GM19025 (cell line): ENCODE data around the gene NAT16.
"Not testable (repeated sequence)": the region's sequence is repeated elsewhere in the genome, so short reads cannot be mapped to it uniquely, and the experiment has no call there.

ENCODE experiments used
- ATAC-seq: cut with Tn5 transposase; IDR thresholded peaks from one replicate; pipeline ENCODE4 v1.9.1; 2021; ENCODE audit warnings: mild to moderate bottlenecking, low read depth, moderate library complexity; ENCODE audit not compliant: unreplicated experiment

Gene NAT16

GRCh38 chr7:101132626-101133600 lies 47.2 kb downstream of the NAT16 start:
- not testable (repeated sequence) for ATAC-seq

GRCh38 chr7:101129603-101130117 lies 50.4 kb downstream of the NAT16 start:
- no peak for ATAC-seq

- ATAC-seq, result no peak
Observed at GRCh38 chr7:101128040-101128834, 51.9 kb downstream of the NAT16 start.

GRCh38 chr7:101127460-101128039 lies 52.5 kb downstream of the NAT16 start:
- no peak for ATAC-seq

GRCh38 chr7:101126651-101127459 lies 53.2 kb downstream of the NAT16 start, which contains the start of gene SERPINE1:
Gene SERPINE1, plus strand, starts transcription at chr7:101127104. Its CDS starts 1,290 bp downstream, at chr7:101128394.
- ATAC-seq, result peak; percentile 25

GRCh38 chr7:101125989-101126650 lies 54.0 kb downstream of the NAT16 start:
- ATAC-seq, result peak; percentile 76

GRCh38 chr7:101124376-101125056 lies 55.6 kb downstream of the NAT16 start:
- ATAC-seq, result no peak

- no peak for ATAC-seq
Observed at GRCh38 chr7:101123703-101124068, 56.4 kb downstream of the NAT16 start.

- ATAC-seq, result no peak
Observed at GRCh38 chr7:101122933-101123702, 57.0 kb downstream of the NAT16 start.

- ATAC-seq, result no peak
Observed at GRCh38 chr7:101121991-101122932, 57.8 kb downstream of the NAT16 start.

GRCh38 chr7:101121631-101121990 lies 58.5 kb downstream of the NAT16 start:
- ATAC-seq, result not testable (repeated sequence)
